GDM1 (cell line): ENCODE results near the gene PRPF40A.

Experiments
- DNase-seq: peaks from one replicate; lab custom pipeline; 2025; lab: John Stamatoyannopoulos, UW

PRPF40A gene

DNA sequence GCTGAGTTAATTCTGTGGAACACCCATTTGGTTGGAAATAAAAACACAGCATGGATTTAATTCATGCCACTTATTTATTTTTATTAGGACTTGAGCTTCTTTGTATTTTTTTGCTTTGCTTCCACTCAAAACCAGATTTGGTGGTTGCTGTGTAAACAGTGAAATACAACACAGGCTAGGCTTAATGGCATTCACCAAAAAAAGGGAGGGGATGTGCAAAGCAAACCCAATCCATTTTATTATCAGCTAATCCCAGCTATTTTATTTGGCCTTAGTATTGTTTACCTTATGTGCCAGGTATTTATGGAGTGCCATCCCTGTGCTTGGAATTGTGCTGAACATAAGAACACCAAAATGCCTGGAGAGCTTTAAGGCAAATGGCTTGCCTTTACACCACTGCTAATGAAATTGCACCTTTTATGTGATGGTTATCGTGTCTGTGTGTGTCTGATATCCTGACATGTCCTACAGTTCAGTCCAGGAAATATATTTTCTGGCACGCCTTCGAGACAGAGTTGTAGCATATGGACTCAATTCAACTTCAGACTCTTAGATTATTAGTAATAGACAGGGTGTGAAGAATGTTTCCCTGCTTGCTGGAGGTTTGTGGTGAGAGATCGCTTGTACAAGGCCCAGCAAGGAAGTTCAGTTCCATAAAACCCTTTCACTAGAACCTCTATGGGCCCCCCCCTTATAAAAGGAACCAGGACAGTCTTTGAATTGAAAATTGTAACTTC is 99.6 kb downstream of the PRPF40A start:
- DNase-seq: no peak

GRCh38 chr2:152615177-152615576 is 102.1 kb downstream of the PRPF40A start:
- no peak for DNase-seq

DNA sequence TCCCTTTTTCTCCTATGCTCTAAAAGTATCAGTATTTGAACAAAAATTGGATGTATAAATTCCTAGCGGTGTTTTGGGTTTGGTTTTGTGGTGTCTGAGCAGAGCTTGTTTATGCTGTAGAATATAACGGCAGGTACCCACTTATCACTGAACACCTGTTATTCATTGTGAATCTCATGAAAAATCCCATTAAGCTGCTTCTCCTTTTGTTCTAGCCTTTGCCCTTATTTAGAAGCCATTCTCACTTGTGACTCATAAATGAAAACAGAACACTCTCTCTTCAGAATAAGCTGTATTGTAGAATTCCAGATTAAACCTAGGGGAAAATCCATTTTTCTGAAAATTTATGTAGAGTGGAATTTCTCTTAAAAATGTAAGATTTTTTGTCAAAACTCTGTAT is 104.0 kb downstream of the PRPF40A start:
- no peak for DNase-seq

DNA sequence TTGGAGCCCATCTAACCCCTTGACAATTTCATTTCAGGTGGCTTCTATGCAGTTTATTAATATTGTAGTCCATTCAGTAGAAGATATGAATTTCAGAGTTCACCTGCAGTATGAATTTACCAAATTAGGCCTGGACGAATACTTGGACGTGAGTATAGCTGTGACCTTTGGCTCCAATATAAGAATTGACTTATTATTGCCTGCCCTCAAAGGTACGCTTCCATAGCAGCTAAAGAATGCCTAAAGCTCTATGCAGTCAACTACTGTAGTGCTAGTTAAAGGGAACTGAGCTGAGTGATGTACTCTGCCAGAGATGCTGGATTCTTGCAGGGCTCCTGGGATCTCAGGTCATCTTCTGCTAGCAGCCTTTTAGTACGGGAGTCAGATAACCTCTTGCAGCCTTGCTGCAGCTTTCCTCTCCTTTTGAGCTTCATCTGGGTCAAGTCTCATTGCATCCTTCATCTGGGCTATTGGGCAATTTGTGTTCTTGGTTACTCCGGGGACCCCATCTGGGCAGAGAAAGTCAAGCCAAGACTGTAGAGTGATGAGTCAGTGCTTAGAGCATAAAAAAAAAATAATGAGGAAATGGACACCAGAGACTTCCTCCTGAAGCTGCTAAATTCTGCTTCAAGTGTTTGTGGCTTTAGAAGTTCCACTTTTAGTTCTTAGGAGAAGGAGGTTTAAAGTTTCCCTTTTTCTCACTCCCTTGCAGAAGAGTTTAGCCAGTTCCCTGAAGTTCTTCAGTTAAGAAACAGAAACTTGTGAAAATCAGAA is 105.6 kb downstream of the PRPF40A start:
- peak; percentile 74 for DNase-seq

DNA sequence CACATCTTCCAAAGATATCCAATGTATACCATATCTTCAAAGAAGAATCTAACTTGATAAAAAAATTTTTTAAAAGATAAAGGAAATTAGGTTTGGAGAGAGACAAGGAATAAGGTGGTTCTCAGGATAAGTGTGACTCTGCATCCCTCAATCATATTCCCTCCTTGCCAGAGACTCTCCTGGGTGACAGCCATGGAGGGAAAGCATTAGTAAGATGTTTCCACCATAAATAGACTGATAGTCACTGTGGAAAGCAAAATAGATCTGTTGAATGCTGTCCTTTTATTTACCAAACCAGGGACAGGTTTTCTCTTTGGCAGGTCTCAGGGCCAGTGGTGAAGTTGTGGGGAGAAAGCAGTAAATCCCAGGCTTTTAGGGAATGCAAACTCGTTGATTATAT is 107.6 kb downstream of the PRPF40A start:
- DNase-seq: no peak

DNA sequence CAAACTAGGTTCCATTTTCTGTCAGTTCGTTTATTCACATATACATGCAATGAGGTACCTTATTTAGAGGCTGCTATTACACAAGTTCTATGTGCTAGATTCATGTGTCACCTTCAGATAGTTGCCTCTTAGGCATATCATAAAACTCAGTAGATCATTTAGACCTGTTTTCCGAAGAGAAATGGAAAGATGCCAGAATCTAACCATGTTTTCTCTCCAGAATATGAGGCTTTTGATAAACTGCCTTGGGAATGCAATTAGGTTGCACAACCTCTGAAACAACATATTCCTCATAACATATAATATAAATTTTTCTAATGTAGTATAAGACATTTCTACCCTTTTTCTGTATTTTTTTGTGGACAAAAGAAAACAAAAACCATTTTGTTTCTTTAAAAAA is 108.1 kb downstream of the PRPF40A start:
- DNase-seq: no peak

- DNase-seq: no peak
These were observed 109.4 kb downstream of the PRPF40A start for GRCh38 chr2:152607793-152608300.

GRCh38 chr2:152606941-152607340 is 110.3 kb downstream of the PRPF40A start:
- no peak for DNase-seq

- DNase-seq: no peak
These were observed 111.2 kb downstream of the PRPF40A start for GRCh38 chr2:152606081-152606480.

DNA sequence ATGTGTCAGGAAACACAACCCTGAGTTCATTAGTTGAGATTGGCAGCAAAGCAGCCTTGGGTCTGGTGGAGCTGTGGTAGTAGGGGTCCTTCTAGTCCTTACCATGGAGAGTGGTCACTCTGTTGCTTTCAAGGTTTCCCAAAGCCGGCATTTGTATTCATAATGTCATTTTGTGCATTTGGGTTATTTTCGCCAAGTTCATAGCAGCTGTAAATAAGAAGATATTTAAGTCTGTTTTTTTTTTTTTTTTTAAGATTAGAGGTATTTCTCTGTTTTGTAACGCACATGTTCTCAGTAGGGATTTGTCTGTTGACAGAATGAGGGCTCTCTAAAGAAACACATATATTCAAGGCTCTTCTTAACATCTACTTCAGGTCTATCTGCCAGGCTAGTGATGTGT is 114.1 kb downstream of the PRPF40A start:
- DNase-seq: no peak

- DNase-seq: no peak
These were observed 114.5 kb downstream of the PRPF40A start for GRCh38 chr2:152602750-152603149.
